T-helper 9 cell (primary cell): ENCODE data around the gene TCF7L2.

Experiments
- DNase-seq: peaks from one replicate; pipeline ENCODE4 v3.0.0-alpha.2; 2020

Gene TCF7L2

GRCh38 chr10:113127901-113128283 is 177.8 kb downstream of the TCF7L2 start:
- no peak for DNase-seq

GRCh38 chr10:113128450-113129070 is 178.5 kb downstream of the TCF7L2 start:
- DNase-seq = no peak

- DNase-seq = no peak
These were observed 179.1 kb downstream of the TCF7L2 start for GRCh38 chr10:113129117-113129516.

- DNase-seq = no peak
These were observed 180.1 kb downstream of the TCF7L2 start for GRCh38 chr10:113130014-113130641.

- DNase-seq = no peak
These were observed 181.7 kb downstream of the TCF7L2 start for GRCh38 chr10:113131613-113132261.

GRCh38 chr10:113132591-113133121 is 182.6 kb downstream of the TCF7L2 start:
- no peak for DNase-seq

- DNase-seq = no peak
These were observed 183.6 kb downstream of the TCF7L2 start for GRCh38 chr10:113133497-113134115.

- DNase-seq = no peak
These were observed 185.0 kb downstream of the TCF7L2 start for GRCh38 chr10:113135025-113135424.

GRCh38 chr10:113137941-113138685 is 188.1 kb downstream of the TCF7L2 start:
- DNase-seq = no peak

GRCh38 chr10:113138937-113139585 is 189.0 kb downstream of the TCF7L2 start:
- DNase-seq = no peak

- DNase-seq = no peak
These were observed 189.7 kb downstream of the TCF7L2 start for GRCh38 chr10:113139699-113140098.

- DNase-seq = no peak
These were observed 190.3 kb downstream of the TCF7L2 start for GRCh38 chr10:113140143-113141011.

GRCh38 chr10:113142601-113143362 is 192.7 kb downstream of the TCF7L2 start:
- DNase-seq = no peak

GRCh38 chr10:113144576-113144975 is 194.5 kb downstream of the TCF7L2 start:
- DNase-seq = no peak

- DNase-seq = no peak
These were observed 198.2 kb downstream of the TCF7L2 start for GRCh38 chr10:113148071-113148825.

- DNase-seq = no peak
These were observed 198.9 kb downstream of the TCF7L2 start for GRCh38 chr10:113148901-113149300.

- no peak for DNase-seq
These were observed 199.6 kb downstream of the TCF7L2 start for GRCh38 chr10:113149626-113150025.

GRCh38 chr10:113151190-113151666 is 201.2 kb downstream of the TCF7L2 start:
- DNase-seq = no peak

- no peak for DNase-seq
These were observed 203.6 kb downstream of the TCF7L2 start for GRCh38 chr10:113153493-113154102.
